ENCODE data around the gene KLHL33.

The KLHL33 gene

GRCh38 chr14:20429801-20430669 is 5.9 kb downstream of the KLHL33 start:
- Histone ChIP-seq H2AK5ac (ENCODE audit: low read length, severe bottlenecking) (no peak overlapping the region), H4K8ac (ENCODE audit: low read length) (no peak overlapping the region), H2BK120ac (ENCODE audit: low read depth, low read length) (no peak overlapping the region), H2BK5ac (ENCODE audit: low read depth, low read length, poor library complexity, severe bottlenecking) (no peak overlapping the region), H3K4ac (ENCODE audit: low read depth in 1 of 2, low read length in 2 of 2) (no peak overlapping the region), H3K14ac (ENCODE audit: low read length in 2 of 2) (peak overlapping the region in 1 of 2 experiments; percentile 64), H3K18ac (ENCODE audit: low read depth in 1 of 2, low read length in 2 of 2) (no peak overlapping the region), H4K91ac (ENCODE audit: low read length) (no peak overlapping the region), H3K79me1 (replicated peaks; ENCODE audit: low read length, poor library complexity, severe bottlenecking) (no peaks in the 10 kb centered on the region), H3K36me3 (ENCODE audit: control insufficient read depth in 1 of 2, insufficient read depth in 2 of 2, low read depth in 1 of 2, low read length in 2 of 2) (no peaks in the 10 kb centered on the region), H3K4me2 (ENCODE audit: low read length, poor library complexity, severe bottlenecking) (no peak overlapping the region), H3K4me1 (ENCODE audit: control insufficient read depth, insufficient read depth, low read depth, low read length) (peaks cover 3% of the 10 kb centered on the region), H3K9me3 (ENCODE audit: control insufficient read depth, low read length) (no peaks in the 10 kb centered on the region), H2BK12ac (ENCODE audit: low read length in 2 of 2) (no peak overlapping the region), H2BK15ac (ENCODE audit: low read depth, poor library complexity, severe bottlenecking) (no peak overlapping the region), H3K27me3 (ENCODE audit: control insufficient read depth in 1 of 2, insufficient read depth in 1 of 2, low read length in 2 of 2) (peaks cover 0 to 5% of the 10 kb centered on the region in 2 experiments), H3K9ac (ENCODE audit: low read length) (no peak overlapping the region), H3K23ac (ENCODE audit: low read length in 2 of 2) (peak overlapping the region in 1 of 2 experiments; percentile 63), H3K27ac (ENCODE audit: low read length, poor library complexity, severe bottlenecking) (no peak overlapping the region), H3K4me3 (ENCODE audit: insufficient read depth in 1 of 2, low read depth in 1 of 2, low read length in 2 of 2) (no peak overlapping the region), H2AFZ (ENCODE audit: low read depth, low read length) (no peak overlapping the region)
- DNase-seq = no peak
- WGBS = 93% methylated on average over 30 of the region's 30 CpGs

- Histone ChIP-seq H2AFZ (ENCODE audit: low read depth, low read length) (peak overlapping the region; percentile 23), H3K27me3 (ENCODE audit: control insufficient read depth in 1 of 2, insufficient read depth in 1 of 2, low read length in 2 of 2) (no peaks in the 10 kb centered on the region), H2BK5ac (ENCODE audit: low read depth, low read length, poor library complexity, severe bottlenecking) (no peak overlapping the region), H3K79me1 (replicated peaks; ENCODE audit: low read length, poor library complexity, severe bottlenecking) (no peaks in the 10 kb centered on the region), H3K4me2 (ENCODE audit: low read length, poor library complexity, severe bottlenecking) (no peak overlapping the region), H3K4me3 (ENCODE audit: insufficient read depth in 1 of 2, low read depth in 1 of 2, low read length in 2 of 2) (no peak overlapping the region), H2BK15ac (ENCODE audit: low read depth, poor library complexity, severe bottlenecking) (no peak overlapping the region), H3K9ac (ENCODE audit: low read length) (no peak overlapping the region), H4K8ac (ENCODE audit: low read length) (no peak overlapping the region), H2BK120ac (ENCODE audit: low read depth, low read length) (no peak overlapping the region), H2BK12ac (ENCODE audit: low read length in 2 of 2) (peak overlapping the region in 1 of 2 experiments; percentile 49), H3K18ac (ENCODE audit: low read depth in 1 of 2, low read length in 2 of 2) (no peak overlapping the region), H3K4me1 (ENCODE audit: control insufficient read depth, insufficient read depth, low read depth, low read length) (peaks cover 3% of the 10 kb centered on the region), H3K4ac (ENCODE audit: low read depth in 1 of 2, low read length in 2 of 2) (no peak overlapping the region), H3K14ac (ENCODE audit: low read length in 2 of 2) (peak overlapping the region in 1 of 2 experiments; percentile 69), H3K23ac (ENCODE audit: low read length in 2 of 2) (no peak overlapping the region), H4K91ac (ENCODE audit: low read length) (no peak overlapping the region), H3K9me3 (ENCODE audit: control insufficient read depth, low read length) (no peaks in the 10 kb centered on the region), H2AK5ac (ENCODE audit: low read length, severe bottlenecking) (no peak overlapping the region), H3K36me3 (ENCODE audit: control insufficient read depth in 1 of 2, insufficient read depth in 2 of 2, low read depth in 1 of 2, low read length in 2 of 2) (no peaks in the 10 kb centered on the region), H3K27ac (ENCODE audit: low read length, poor library complexity, severe bottlenecking) (no peak overlapping the region)
- DNase-seq = no peak
- 87% methylated on average over 3 of the region's 5 CpGs for WGBS
Measured at GRCh38 chr14:20428802-20429201, 7.2 kb downstream of the KLHL33 start.

- no peak for DNase-seq
- no peaks in the 10 kb centered on the region for H3K79me1 ChIP-seq (replicated peaks; ENCODE audit: low read length, poor library complexity, severe bottlenecking)
- H2AFZ ChIP-seq (ENCODE audit: low read depth, low read length) = peak overlapping the region; percentile 29
- H3K14ac ChIP-seq (ENCODE audit: low read length in 2 of 2) = no peak overlapping the region
- peaks cover 3% of the 10 kb centered on the region for H3K4me1 ChIP-seq (ENCODE audit: control insufficient read depth, insufficient read depth, low read depth, low read length)
- no peak overlapping the region for H3K27ac ChIP-seq (ENCODE audit: low read length, poor library complexity, severe bottlenecking)
- H3K36me3 ChIP-seq (ENCODE audit: control insufficient read depth in 1 of 2, insufficient read depth in 2 of 2, low read depth in 1 of 2, low read length in 2 of 2) = no peaks in the 10 kb centered on the region
- H2BK120ac ChIP-seq (ENCODE audit: low read depth, low read length) = peak overlapping the region; percentile 11
- no peak overlapping the region for H3K4ac ChIP-seq (ENCODE audit: low read depth in 1 of 2, low read length in 2 of 2)
- H3K4me3 ChIP-seq (ENCODE audit: insufficient read depth in 1 of 2, low read depth in 1 of 2, low read length in 2 of 2) = no peak overlapping the region
- no peak overlapping the region for H2BK15ac ChIP-seq (ENCODE audit: low read depth, poor library complexity, severe bottlenecking)
- H4K91ac ChIP-seq (ENCODE audit: low read length) = no peak overlapping the region
- no peak overlapping the region for H4K8ac ChIP-seq (ENCODE audit: low read length)
- H3K23ac ChIP-seq (ENCODE audit: low read length in 2 of 2) = no peak overlapping the region
- H2BK5ac ChIP-seq (ENCODE audit: low read depth, low read length, poor library complexity, severe bottlenecking) = no peak overlapping the region
- no peak overlapping the region for H3K4me2 ChIP-seq (ENCODE audit: low read length, poor library complexity, severe bottlenecking)
- H3K18ac ChIP-seq (ENCODE audit: low read depth in 1 of 2, low read length in 2 of 2) = peak overlapping the region; percentile 18 to 56
- H3K9ac ChIP-seq (ENCODE audit: low read length) = no peak overlapping the region
- H3K27me3 ChIP-seq (ENCODE audit: control insufficient read depth in 1 of 2, insufficient read depth in 1 of 2, low read length in 2 of 2) = no peaks in the 10 kb centered on the region
- H2AK5ac ChIP-seq (ENCODE audit: low read length, severe bottlenecking) = no peak overlapping the region
- H2BK12ac ChIP-seq (ENCODE audit: low read length in 2 of 2) = no peak overlapping the region
- no peaks in the 10 kb centered on the region for H3K9me3 ChIP-seq (ENCODE audit: control insufficient read depth, low read length)
- WGBS = 89% methylated on average over 2 of the region's 5 CpGs
Measured at GRCh38 chr14:20428010-20428365, 8.0 kb downstream of the KLHL33 start.

GRCh38 chr14:20427231-20428009 is 8.5 kb downstream of the KLHL33 start:
- 62% methylated on average over 3 of the region's 5 CpGs for WGBS
- peak overlapping the region; percentile 21 to 56 for H3K18ac ChIP-seq (ENCODE audit: low read depth in 1 of 2, low read length in 2 of 2)

More at GRCh38 chr14:20427231-20428009, 8.5 kb downstream of the KLHL33 start:
- peak overlapping the region; percentile 69 to 73 for H3K4ac ChIP-seq (ENCODE audit: low read depth in 1 of 2, low read length in 2 of 2)
- no peaks in the 10 kb centered on the region for H3K79me1 ChIP-seq (replicated peaks; ENCODE audit: low read length, poor library complexity, severe bottlenecking)
- H3K23ac ChIP-seq (ENCODE audit: low read length in 2 of 2) = no peak overlapping the region
- no peak overlapping the region for H3K9ac ChIP-seq (ENCODE audit: low read length)
- no peak overlapping the region for H2AK5ac ChIP-seq (ENCODE audit: low read length, severe bottlenecking)
- H3K36me3 ChIP-seq (ENCODE audit: control insufficient read depth in 1 of 2, insufficient read depth in 2 of 2, low read depth in 1 of 2, low read length in 2 of 2) = no peaks in the 10 kb centered on the region
- peak overlapping the region; percentile 47 for H2AFZ ChIP-seq (ENCODE audit: low read depth, low read length)
- H4K91ac ChIP-seq (ENCODE audit: low read length) = no peak overlapping the region
- H3K27ac ChIP-seq (ENCODE audit: low read length, poor library complexity, severe bottlenecking) = peak overlapping the region; percentile 16
- peak overlapping the region; percentile 61 for H4K8ac ChIP-seq (ENCODE audit: low read length)
- peak; percentile 76 for DNase-seq
- no peak overlapping the region for H3K14ac ChIP-seq (ENCODE audit: low read length in 2 of 2)
- no peak overlapping the region for H2BK5ac ChIP-seq (ENCODE audit: low read depth, low read length, poor library complexity, severe bottlenecking)
- H2BK15ac ChIP-seq (ENCODE audit: low read depth, poor library complexity, severe bottlenecking) = no peak overlapping the region
- H3K27me3 ChIP-seq (ENCODE audit: control insufficient read depth in 1 of 2, insufficient read depth in 1 of 2, low read length in 2 of 2) = no peaks in the 10 kb centered on the region
- no peak overlapping the region for H2BK12ac ChIP-seq (ENCODE audit: low read length in 2 of 2)
- H3K9me3 ChIP-seq (ENCODE audit: control insufficient read depth, low read length) = no peaks in the 10 kb centered on the region
- H3K4me1 ChIP-seq (ENCODE audit: control insufficient read depth, insufficient read depth, low read depth, low read length) = peaks cover 3% of the 10 kb centered on the region
- H3K4me3 ChIP-seq (ENCODE audit: insufficient read depth in 1 of 2, low read depth in 1 of 2, low read length in 2 of 2) = no peak overlapping the region
- peak overlapping the region; percentile 14 for H3K4me2 ChIP-seq (ENCODE audit: low read length, poor library complexity, severe bottlenecking)
- H2BK120ac ChIP-seq (ENCODE audit: low read depth, low read length) = peak overlapping the region; percentile 9
